COR-L47 (cell line): ENCODE results near the gene GSC2.

ENCODE experiments used
- DNase-seq: peaks from one replicate; lab custom pipeline; 2025; lab: John Stamatoyannopoulos, UW

Gene GSC2

DNA sequence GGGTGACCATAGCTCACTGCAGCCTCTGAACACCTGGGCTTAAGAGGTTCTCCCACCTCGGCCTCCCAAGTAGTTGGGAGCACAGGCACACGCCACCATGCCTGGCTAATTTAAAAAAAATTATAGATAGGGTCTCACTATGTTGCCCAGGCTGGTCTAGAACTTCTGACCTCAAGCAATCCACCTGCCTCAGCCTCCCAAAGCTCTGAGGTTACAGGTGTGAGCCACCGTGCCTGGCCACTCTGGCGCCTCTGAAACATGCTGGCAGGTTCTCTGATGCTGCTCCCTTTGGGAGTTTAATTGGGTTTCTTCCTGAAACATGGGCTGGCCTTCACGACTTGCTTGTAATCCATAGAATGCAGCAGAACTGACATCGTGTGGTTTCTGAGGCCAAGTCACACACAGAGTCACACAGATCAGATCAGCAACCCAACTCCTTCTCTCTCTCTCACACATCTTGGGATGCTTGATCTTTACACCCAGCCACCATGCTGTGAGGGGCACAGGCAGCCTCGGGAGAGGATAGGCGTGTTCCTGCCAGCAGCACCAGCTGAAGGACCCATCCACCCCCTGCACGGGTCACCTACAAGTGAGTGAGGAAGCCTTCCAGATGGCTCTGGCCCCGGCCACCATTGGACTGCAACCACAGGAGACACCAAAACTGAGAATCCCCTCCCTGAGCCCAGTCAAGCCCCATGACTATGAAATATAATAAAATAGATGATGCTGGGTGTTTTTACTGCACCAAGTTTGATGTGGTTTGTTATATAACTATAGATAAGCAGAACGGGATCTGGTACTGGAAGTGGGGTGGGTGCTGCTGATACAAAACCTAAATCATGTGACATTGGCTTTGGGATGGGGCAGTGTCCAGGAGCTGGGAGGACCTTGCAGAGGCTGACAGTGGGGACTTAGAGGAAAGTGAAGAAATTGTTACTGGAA, 3.1 kb upstream of the GSC2 start:
- DNase-seq, result no peak

DNA sequence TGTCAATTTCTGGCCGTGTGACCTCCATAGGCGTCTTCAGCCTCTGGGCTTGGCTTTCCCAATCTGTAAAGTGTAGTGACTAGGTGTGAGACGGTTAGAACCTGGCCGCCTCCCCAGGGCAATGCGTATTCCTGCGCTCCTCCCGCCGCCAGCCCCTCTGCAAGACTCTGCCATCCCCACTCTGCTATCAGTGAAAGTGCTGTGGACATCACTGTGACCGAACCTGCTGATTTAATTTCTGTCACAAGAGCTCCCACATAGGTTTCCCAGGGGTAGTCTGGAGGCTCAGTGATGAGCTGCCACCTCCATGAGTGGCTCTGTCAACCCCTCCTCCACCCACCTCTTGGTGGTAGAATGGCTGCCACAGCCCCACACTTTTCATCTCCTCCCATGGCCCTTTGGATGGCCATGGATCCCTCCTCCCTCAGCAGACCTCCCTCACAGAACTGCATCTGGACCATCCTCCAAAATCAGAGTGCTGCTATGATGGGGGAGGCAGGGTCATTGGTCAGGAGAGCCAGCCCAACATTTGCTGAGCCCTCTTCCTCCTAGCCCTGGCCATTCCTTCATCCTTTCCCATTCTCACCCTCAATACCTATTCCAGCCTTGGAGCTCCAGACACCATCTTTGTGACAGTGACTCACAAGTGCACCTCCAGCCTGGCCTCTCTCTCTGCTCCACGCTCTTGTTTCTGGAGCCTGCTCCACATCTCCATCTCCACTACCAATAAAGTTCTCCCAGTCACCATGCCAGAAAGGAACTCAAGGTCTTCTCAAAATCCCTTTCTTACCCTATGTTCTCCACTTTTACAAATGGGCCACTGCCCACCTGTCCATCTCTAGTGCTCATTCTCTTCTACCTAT, 1.5 kb upstream of the GSC2 start:
- no peak for DNase-seq

- DNase-seq, result no peak
Measured at GRCh38 chr22:19150482-19151328, 613 bp upstream of the GSC2 start.

DNA sequence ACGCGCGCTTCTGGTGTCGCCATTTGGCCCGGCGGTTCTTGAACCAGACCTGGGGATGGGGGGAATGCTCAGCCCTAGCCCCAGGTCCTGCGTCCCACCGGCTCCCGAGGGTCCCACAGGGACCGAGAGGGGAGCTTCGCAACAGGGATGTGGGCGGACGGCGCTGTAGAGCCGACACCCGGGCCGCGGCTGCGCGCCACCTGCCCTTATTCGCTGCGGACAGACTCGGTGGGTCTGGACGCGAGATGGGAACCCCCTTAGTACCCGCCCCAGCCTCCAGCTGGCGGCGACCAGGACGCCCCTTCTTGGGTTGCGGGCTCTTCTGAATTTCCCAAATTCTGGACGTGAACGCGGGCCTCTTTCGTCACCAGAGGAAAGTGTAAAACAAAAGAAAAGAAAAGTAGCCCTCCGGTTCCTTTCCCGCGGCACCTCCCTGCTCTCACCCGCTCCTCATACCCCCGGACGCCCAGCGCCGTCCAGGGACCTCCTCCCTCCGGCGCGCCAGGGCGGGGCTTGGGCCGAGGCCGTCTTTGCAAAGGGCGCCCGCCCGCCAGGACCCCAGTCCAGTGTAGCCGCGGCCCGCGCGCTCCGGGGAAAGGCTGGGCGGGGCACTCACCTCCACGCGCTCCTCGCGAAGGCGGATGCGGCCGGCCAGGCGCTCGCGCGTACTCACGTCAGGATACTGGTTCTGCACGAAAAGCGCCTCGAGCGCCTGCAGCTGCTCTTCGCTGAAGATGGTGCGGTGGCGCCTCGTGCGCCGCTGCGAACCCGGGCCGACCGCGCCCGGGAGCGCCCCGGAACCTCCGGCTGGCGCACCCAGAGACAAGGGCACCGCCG, 827 bp downstream of the GSC2 start:
- peak; percentile 53 for DNase-seq

DNA sequence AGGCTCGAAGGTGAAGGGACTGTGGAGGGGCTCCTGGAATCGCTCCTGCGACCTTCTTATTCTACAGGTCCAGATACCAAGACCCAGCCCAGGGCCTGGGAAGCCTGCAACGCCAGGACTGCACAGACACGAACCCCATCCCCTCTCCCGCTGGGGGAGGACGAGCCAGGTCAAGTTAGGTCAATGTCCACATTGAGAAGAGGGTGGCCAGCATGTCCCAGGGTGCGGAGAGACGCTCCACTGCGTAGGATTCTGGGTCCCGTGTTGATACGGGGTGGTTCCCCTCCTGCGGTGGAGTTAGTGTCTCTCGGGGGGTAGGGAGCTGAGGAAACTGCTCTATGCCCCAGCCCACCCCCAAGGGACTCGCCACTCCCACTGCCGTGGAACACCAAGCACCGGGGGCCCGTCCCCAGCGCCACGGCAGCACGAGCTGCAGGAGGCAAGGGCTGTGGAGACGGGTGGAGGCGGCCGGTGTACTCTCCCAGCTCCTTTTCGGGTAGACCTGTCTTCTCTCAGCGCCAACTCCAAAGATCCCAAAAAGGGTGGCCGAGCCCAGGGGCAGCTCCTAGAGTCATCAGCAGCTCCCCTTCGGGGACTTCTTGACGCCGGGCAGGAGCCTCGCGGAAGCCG, 1.6 kb downstream of the GSC2 start:
- no peak for DNase-seq

GRCh38 chr22:19147195-19147780, 2.8 kb downstream of the GSC2 start:
- DNase-seq, result no peak

- no peak for DNase-seq
Measured at GRCh38 chr22:19146215-19146968, 3.7 kb downstream of the GSC2 start.

DNA sequence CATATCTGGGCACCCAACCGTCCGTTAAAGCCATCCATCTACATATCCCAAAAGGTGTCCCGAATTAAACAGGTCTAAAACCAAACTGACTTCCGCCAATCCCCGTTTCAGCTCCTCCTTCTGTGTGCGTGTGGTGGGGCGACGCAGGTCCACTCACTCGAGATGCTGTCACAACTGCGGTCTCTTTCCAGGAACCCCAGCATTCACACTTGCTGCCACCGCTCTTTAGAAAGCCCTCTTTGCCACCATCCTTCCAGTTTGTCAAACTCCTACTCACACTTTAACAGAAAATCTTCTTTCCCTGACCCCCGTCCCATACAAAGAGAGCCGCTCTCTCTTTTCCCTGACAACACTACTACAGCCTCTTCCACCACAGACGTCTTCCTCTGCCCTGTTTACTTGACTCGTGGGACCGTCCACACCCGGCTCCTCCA, 6.1 kb downstream of the GSC2 start:
- no peak for DNase-seq

GRCh38 chr22:19143212-19143611, 6.9 kb downstream of the GSC2 start:
- DNase-seq, result no peak

DNA sequence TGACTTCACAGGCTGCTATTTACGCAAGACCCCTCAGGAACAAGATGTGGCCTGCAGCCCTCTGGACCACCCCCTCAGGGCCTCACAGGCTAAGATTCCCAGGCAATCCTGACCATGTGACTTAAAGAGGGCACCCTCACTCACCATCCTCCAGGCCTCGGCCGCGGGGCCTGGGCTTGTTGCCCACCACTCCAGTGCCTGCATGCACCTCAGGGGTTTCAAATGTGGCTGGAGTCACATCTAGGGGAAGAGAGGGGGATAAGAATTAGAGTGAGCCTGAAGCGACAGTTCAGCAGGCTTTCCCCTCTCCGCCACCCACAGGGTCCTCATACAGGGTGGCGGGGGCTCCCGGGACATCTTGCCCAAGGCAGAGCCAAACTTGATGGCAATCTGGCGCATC, 7.7 kb downstream of the GSC2 start:
- DNase-seq, result no peak

GRCh38 chr22:19139974-19140373, 10.1 kb downstream of the GSC2 start:
- DNase-seq, result no peak

- DNase-seq, result no peak
Measured at GRCh38 chr22:19139001-19139356, 11.1 kb downstream of the GSC2 start.

- no peak for DNase-seq
Measured at GRCh38 chr22:19138217-19139000, 11.7 kb downstream of the GSC2 start.

- no peak for DNase-seq
Measured at GRCh38 chr22:19137384-19138216, 12.5 kb downstream of the GSC2 start.

- no peak for DNase-seq
Measured at GRCh38 chr22:19136915-19137314, 13.2 kb downstream of the GSC2 start.

DNA sequence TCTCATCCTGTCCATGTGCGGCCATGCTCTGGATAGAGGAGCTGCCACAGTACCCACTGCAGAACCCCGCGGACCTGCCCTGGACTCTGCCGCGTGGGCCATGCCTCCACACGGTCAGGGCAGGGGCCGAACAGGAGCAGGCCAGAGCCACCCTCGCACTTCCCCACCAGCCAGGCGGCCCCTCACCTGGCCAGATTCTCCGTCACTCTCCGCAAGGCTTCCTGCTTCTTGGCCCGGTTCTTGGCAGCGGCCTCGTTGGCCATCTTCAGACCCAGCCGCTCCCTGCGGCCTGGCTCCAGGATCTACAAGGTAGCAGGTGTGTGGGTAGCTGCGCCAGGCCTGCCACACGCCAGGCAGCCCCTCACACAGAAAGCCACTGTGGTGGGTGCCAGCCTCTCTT, 15.2 kb downstream of the GSC2 start:
- DNase-seq, result no peak

- DNase-seq, result no peak
Measured at GRCh38 chr22:19134176-19134831, 15.8 kb downstream of the GSC2 start.
